Iris pigment epithelial cell (primary cell): ENCODE results near the gene IL1RAP.
"Not testable (repeated sequence)": the region's sequence is repeated elsewhere in the genome, so short reads cannot be mapped to it uniquely, and the experiment has no call there.

Experiments
- DNase-seq: peaks from one replicate; pipeline ENCODE4 v3.0.0-alpha.2; 2011; ENCODE audit warnings: low read depth

IL1RAP gene

DNA sequence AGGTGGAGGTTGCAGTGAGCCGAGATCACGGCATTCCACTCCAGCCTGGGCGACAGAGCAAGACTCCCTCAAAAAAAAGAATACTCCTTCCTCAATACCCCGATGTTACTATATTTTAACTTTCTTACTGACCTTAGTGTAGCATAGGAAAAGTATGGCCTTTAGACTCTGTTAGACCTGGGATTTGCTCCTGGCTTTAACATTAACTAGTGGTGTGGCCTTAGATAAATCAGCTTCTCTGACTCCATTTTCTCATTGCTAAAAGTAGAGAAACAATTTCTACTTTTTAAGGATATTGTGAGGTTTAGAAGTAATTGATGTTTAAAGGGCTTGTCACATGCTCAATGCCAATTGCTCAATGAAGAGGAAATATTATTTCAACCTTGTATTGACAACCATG lies 7.6 kb upstream of the IL1RAP start:
- no peak for DNase-seq

DNA sequence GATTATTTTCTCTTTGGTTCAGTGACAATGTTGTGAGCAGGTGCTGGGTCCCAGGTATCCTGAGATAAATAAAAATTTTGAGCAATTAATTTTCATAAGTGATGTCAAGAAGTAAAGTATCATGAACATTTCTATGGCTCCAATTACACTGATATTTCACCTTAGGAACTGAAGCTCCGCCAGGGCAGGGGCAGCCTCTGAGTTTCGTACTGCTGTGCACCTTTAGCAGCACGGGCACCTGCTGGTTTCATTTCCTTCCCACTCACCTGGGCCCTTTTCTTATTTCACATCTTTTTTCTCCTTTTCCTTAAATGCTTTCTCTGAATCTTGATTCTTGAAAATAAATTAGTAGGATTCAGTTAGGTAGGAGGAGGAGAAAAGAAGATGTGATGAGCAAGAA lies 1.2 kb upstream of the IL1RAP start:
- no peak for DNase-seq

DNA sequence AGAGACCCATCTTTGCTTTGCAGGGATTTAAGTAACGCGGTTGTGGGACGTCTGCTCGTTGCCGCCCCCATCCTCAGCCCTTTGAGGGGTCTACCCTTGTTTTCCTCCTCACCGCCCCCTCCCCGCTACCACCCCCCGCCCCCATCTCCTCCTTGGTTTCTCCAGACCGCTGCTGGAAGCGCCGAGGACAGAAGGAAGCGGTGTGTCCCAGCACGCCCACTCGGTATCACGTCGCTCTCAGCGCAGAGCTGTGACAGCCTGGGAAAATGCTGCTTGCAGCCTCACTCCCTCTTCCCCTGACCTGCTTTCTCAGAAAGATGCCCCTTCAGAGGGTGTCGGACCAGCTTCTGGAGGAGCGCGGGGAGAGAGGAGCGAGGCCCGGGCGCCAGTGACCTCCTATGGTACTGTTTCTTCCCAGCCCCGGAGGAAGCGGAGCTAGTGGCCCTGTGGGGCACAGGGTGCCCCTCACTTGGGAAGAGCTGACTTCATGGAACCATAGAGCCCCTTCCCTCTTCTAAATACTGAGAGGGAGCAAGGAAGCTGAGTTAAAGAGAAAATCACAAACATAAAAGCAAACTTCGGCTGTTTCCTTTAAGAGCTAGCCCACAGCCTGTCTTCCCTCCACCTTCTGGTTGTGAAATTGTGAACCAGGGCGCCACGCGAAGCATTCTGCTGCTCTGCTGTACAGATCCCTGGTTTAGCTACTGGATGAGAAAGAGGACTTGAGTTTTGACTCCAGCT lies 698 bp downstream of the IL1RAP start:
- peak; percentile 72 for DNase-seq

DNA sequence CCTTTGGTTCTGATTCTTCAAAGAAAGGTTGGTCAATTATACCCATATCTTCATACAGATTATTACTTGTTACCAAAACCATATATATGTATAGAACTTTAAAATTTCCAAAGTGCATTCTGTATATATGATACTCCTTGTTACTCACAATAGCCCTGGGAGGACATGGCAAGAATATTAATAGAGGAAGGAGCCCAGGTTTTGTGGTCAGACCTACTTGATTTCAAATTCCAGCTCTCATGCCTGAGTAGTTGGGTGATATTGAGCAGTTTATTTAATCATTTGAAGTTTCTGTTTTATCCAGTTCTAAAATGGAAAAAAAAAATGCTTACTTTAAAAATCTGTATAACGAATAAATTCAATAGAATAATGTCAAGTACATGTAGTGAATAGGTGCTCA lies 2.5 kb downstream of the IL1RAP start:
- DNase-seq: no peak

DNA sequence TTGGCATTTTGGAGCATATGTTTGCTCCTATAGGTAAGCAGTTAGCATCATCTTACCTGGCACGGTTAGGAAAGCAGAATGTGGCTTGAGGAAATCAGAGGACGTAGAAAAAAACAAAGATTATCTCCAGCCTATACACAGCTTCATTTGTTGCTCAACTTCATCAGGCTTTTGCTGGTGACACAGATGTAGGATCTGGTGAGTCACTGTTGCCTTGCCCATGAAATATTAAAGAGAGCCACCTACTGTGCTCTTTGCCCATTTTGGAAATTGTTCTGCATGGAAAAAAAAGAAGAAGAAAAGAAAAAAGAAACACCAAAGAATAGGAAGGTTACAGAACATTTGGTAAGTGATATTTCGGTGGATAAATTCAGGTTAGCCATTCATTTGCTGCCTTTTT lies 3.8 kb downstream of the IL1RAP start:
- peak; percentile 80 for DNase-seq

DNA sequence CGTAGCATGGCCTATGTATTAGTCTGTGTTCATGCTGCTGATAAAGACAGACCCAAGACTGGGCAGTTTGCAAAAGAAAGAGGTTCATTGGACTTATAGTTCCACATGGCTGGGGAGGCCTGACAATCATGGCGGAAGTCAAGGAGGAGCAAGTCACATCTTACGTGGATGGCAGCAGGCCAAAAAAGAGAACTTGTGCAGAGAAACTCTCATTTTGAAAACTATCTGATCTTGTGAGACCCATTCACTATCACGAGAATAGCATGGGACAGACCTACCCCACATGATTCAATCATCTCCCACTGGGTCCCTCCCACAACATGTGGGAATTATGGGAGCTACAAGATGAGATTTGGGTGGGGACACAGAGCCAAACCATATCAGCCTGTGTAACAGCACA lies 4.6 kb downstream of the IL1RAP start:
- not testable (repeated sequence) for DNase-seq

DNA sequence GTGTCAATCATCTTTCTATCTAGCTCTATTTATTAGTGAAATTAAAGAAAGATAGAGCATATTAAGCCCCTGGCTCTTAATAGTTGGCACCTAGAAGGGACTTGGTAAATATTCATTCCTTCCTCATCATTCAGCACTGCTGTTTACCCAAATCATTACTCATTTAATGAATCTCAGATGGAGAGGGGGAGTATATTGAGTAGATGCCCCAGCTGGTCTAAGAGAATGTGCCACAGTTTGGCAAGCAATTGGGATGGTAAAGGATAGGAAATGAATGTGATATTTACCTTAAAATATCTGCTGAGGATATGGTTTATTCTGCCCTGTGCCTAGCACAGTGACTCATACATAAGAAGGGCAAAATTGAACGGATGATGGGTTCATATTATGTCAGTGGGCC lies 6.0 kb downstream of the IL1RAP start:
- no peak for DNase-seq

DNA sequence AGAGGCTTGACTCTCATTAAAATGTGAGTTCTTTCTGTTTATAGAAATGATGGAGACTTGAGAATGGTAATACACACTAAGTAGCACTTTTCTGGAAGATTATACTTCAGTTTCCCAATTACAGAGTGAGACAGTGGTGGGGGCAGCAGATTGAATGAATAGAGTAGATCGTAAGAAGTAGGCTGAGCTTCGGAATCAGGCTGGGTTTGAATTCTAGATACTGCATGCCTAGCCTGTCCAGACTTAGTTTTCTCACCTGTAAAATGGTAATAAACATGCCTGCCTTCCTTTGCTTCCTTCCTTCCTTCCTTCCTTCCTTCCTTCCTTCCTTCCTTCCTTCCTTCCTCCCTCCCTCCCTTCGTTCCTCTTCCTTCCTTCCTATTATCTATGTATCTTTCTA lies 8.1 kb downstream of the IL1RAP start:
- DNase-seq: no peak

DNA sequence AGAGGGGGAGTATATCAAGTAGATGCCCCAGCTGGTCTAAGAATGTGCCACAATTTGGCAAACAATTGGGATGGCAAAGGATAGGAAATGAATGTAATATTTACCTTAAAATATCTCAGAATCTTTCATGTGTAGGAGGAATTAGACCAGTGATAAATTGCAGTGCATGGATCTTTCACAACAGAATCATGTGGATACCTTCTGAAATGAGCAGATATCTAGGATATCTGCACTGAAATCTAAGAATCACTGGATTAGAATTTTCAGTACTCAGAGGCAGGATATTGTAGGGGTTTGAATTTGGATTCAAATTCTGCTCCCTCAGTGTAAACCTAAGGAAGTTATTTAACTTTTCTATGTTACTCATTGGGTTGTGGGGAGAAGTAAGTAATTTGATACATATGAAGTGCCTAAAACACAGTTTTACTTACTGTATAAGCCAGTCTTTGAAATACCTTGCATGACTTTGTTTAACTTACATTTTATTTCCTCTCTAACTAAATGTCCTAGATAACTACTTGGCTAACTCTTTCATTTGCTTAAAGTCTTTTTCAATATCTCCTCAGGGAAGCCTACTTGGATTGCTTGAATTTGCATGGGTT lies 8.8 kb downstream of the IL1RAP start:
- no peak for DNase-seq

DNA sequence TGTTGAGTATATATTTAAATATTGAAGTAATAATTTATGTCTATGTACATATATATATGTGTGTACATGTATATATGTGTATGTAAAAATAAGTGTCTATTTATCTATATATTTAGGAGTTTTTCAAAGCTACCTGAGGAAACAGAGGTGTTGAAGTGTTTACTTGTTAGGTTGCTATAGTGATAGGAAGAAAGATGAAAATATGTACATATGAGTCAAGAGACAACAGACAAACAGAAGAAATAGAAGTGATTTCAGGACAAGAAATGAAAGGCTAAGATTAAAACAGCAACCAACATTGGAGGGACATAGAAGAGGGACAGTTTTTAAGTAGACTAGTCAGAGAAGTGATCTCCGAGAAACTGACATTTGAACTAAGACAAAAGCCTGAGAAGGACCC lies 11.1 kb downstream of the IL1RAP start:
- no peak for DNase-seq

DNA sequence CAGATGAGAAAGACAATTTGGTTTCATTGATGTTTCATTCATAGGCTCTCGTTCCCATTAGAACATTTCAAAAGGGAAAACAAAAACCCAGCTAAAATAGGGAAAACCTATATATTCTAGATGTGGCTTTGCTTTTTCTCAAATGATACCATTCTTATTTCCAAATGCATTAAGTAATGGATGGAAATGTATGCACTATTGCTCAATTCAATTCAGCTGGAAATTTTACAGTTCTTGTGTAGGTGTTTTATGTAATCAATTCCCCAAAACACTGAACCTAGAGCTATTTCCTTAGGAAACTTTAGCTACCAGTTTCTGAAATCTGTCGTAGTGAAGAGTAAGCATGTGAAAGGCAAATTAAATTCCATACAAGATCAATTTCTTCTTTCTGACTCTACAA lies 11.7 kb downstream of the IL1RAP start:
- no peak for DNase-seq

DNA sequence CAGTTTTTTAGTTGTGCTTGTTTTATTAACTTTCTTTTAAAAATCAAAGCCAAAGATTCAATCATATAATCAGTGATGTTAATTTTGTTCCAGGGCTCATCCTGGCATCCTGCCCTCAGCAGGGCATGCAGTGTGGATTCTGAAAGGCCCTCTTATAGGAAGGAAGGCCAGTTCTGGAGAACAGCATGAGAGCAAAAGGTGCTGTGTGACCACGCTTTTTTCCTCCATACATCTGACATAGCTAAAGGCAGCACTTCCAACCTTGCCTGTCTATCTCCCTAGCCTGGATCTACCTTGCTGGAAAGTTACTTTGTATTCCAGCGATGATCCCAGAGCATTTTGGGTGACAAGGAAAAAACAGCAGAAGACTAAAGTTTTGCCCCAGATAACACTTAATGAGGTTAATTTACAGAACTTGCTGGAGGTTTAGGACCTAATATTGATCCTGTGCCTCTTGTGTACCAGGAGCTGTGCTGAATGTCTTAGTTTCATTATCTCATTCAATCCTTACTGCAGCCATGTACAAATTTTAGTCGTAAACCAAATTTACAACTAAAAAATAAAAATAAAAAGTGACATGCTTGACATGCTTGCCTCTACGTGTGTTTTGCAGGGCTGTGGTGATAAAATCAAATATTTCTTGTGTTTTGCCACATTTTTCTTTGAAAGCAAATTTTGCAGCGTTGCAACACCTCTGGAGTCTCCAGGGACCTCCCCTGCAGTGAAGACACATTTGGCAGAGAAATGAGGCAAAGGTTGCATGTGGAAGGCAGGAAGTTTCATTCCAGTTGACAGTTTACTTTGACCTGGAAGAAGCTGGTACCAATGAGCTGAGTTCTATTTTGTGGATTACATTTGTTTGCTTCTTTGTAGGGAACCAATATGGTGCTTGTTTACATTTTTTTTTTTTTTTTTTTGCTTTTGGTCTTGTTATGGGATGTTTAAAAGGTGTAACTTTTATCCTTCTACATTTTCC lies 13.2 kb downstream of the IL1RAP start:
- DNase-seq: peak; percentile 35

DNA sequence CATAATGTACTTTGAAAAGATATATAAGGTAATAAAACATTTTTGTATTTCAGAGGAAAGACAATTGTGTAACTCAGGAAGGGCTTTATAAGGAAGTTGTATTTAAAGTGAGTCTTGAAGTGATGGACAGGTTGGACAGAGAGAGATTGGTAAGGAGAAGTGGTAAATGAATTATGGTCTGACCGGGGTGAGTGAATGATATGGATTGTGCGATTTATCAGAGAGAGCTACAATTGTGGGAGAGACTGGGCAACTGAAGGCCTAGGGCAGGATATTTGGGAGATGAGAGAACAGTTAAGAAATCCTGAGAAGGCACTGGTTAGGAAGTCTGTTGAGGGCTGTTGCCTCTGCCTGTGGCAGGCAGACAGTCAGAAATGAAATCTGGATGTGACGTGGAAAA lies 14.8 kb downstream of the IL1RAP start:
- DNase-seq: no peak

DNA sequence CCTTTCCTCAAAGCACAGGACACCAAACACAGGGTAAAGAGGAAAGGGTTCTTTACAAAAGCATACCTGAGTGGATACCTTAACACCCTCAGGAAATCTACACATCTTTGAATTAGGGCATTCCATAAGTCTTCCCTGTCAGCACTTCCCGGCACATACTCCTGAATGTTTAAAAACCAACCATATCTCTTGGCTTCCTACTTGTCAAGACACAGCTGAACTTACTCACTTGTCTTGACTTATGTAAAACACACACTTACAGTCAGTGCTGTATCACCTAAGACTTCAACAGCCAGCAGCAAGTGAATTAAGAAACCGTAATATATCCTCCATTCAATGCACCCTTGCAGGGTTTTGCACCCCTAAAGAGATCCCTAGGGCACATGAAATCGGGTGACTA lies 17.5 kb downstream of the IL1RAP start:
- DNase-seq: no peak

DNA sequence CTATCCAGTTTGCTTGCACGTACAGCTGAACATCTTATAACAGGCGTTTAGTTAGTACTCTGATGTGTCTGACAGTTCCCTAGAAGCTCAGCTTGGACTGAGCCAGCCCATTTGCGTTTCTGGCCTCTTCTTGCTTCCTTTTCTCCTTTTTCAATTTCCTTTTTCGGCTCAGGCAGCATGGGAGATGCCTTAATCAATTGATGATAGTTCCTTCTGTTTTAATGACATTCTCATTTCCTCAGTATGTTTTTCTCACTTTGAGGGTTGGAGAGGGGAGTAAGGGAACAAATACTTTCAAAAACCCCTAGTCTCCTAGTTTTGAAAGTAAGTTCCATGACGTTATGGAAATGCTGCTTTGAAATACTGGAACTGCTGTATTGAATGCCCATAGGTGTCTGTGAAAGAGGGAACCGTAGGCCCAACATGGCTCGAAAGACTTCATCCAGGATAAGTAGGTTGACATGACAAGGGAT lies 18.9 kb downstream of the IL1RAP start:
- no peak for DNase-seq

DNA sequence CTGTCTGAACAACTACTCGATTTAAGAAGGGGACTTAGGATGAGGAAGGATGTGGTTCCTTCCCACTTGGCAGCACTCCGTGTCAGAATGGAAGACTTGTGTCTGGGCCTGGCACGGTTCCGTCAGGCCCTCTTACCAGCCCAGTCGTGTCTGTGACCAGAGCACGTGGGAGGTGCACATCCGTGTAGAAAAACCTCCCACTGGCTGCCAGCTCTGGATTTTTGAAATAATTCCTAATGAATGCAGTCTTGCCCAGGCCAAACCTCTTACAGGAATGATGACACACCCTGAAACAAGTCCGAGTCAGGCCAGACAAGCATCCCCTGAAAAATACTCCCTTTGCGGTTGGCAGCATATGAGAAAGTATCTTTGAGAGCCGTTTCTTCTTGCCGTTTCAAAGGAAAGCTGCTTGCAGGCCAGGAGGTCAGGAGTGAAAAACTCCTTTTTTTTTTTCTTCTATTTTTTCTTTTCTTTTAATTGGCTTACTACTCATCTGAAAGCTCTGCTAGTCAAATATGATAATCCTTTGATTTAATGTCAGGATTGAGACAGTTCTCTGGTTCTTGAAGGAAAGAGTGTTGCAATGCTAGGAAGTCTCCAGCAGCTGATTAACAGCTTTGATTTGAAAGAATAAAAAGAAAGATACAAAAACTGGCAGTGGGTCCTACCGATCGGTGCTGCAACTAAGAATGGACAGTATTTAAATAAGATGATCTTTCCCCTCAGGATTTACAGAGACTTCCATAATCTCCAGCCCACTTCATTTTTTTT lies 19.8 kb downstream of the IL1RAP start:
- peak; percentile 94 for DNase-seq

DNA sequence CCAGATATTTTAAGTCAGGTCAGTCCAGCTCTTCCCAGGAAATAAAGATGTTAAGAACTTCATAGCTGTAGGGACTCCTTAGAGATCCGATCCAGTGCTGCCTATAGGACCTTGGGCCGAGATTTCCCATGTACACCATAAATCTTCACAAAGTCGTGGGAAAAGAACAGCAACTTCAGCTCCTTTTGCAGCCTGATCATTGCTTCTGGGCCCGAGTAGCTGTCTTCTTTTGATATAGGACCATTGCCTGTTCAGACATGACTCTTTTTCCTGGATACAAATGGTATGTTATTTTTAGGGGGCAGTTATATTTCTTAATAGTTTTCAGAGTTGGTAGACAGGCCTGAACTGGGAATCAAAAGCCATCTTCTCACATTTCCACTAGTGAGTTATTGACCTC lies 20.5 kb downstream of the IL1RAP start:
- no peak for DNase-seq

DNA sequence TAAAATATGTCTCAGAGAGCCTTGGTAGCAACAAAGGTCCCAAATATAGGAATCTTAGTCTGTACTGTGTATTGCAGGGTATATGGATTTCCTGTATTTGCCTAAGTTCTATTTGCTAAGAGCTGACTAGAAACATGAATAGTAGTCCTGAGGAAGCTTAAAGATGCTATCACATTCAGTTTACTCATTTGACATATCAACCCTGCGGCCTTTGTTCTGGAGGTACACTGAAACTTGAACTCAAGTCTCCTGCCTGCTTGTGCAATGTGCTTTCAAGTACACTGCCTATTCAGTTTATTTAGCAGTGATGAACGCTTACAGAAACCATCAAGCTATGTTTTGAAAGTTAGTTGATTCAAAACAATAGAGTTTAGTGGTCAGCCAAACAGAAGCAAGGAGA lies 21.1 kb downstream of the IL1RAP start:
- peak; percentile 51 for DNase-seq

DNA sequence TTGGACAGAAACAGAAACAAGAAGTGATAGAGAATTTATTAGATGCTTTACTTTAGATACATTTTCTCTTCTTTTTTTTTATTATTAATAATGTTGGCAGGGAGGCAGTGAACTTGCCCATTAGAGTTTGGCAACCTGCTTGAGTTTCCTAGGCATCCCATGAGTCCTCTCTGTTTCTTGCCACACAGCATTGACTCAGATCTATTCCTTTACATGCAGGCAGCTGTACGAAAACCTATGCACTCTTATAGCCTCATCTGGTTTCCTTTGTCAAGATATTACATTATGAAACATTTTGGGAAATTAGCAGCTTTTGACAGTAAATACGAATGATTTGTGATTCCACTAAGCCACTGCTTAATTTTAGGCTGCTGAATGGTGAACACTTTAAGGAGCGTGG lies 23.3 kb downstream of the IL1RAP start:
- DNase-seq: no peak

DNA sequence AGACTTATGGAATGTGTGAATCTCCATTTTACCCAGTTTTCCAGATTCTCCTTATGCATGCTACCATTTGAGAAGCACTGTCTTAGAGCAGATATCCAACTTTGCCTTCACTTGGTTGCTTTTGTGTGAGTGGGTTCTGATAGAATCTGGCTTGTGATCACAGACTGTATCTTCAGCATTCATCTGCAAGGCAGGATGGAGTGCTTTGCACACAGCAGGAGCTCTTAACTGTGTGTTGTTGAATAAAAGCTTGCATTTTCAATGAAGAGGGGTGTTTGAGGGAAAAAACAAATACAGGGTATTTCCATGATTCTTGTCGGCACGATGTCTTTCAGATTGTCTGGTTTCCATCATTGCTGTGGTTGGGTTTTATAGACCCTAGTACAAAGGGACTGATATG lies 24.4 kb downstream of the IL1RAP start:
- DNase-seq: no peak

DNA sequence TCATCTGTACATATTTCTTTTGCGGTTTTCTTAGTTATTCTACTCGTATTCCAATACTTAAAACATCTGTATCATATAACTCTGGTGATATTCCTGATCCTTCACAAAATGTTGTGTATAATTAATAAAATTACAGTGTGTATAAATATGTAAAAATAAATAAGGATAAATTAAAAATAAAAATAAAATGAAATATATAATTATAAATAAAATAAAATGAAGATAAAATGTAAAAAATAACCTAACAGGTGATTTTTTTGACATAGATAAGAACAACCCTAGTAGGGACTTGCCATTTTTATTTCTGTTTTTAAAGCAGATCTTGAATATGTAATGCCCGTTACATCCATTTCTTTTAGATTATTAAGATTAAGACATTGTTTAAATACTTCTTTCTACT lies 25.6 kb downstream of the IL1RAP start:
- no peak for DNase-seq

DNA sequence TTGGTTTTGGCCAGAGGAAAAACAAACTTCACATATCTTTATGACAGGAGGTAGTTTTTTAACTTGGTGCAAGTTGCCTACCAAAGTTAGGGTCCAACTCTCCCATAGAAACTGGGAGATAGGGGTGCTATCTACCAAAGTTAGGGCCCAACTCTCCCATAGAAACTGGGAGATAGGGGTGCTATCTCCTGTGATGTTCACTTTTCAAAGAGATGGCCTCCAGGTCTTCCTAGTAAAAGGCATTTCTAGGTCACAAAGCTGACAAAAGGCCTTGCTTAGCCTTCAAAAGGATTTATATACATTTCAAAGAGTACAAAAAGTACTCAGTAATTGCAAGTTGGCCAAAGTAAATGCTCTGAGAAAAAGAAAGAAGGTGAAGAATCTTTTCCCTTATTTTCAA lies 27.1 kb downstream of the IL1RAP start:
- no peak for DNase-seq
